Islet of Langerhans (tissue), 1 donor: Measurements from ENCODE around the gene TXNDC17.
A peak's percentile ranks its signal among the peaks of the same experiment; 100 is the strongest.
"Not testable (repeated sequence)": the region's sequence is repeated elsewhere in the genome, so short reads cannot be mapped to it uniquely, and the experiment has no call there.

Experiments used
- FAIRE-seq: peaks from one replicate; lab custom pipeline; 2011; peaks lifted over from hg19 to GRCh38; lab: Jason Lieb, UNC

Gene TXNDC17

GRCh38 chr17:6661464-6661848 is 20.6 kb downstream of the TXNDC17 start:
- FAIRE-seq, result no peak

- FAIRE-seq, result not testable (repeated sequence)
Observed at GRCh38 chr17:6663200-6663599, 22.3 kb downstream of the TXNDC17 start.

- peak; percentile 9 for FAIRE-seq
Observed at GRCh38 chr17:6666077-6666521, 25.2 kb downstream of the TXNDC17 start.

GRCh38 chr17:6666557-6666956 is 25.7 kb downstream of the TXNDC17 start:
- no peak for FAIRE-seq

- no peak for FAIRE-seq
Observed at GRCh38 chr17:6667516-6667915, 26.7 kb downstream of the TXNDC17 start.

GRCh38 chr17:6668219-6668618 is 27.4 kb downstream of the TXNDC17 start:
- FAIRE-seq, result no peak

- FAIRE-seq, result no peak
Observed at GRCh38 chr17:6668727-6669425, 28.0 kb downstream of the TXNDC17 start.

- no peak for FAIRE-seq
Observed at GRCh38 chr17:6669479-6670212, 28.8 kb downstream of the TXNDC17 start.

- FAIRE-seq, result no peak
Observed at GRCh38 chr17:6670571-6670970, 29.7 kb downstream of the TXNDC17 start.

- no peak for FAIRE-seq
Observed at GRCh38 chr17:6670999-6671398, 30.1 kb downstream of the TXNDC17 start.

GRCh38 chr17:6671431-6671830 is 30.6 kb downstream of the TXNDC17 start:
- FAIRE-seq, result no peak

- FAIRE-seq, result no peak
Observed at GRCh38 chr17:6674586-6674985, 33.7 kb downstream of the TXNDC17 start.

- no peak for FAIRE-seq
Observed at GRCh38 chr17:6675201-6675825, 34.5 kb downstream of the TXNDC17 start.

GRCh38 chr17:6676802-6677157 is 35.9 kb downstream of the TXNDC17 start:
- FAIRE-seq, result no peak

GRCh38 chr17:6677158-6677831 is 36.4 kb downstream of the TXNDC17 start:
- FAIRE-seq, result no peak

GRCh38 chr17:6677946-6678345 is 37.1 kb downstream of the TXNDC17 start:
- FAIRE-seq, result no peak

GRCh38 chr17:6679241-6679640 is 38.4 kb downstream of the TXNDC17 start:
- FAIRE-seq, result no peak

- no peak for FAIRE-seq
Observed at GRCh38 chr17:6681176-6681575, 40.3 kb downstream of the TXNDC17 start.

- no peak for FAIRE-seq
Observed at GRCh38 chr17:6681671-6682070, 40.8 kb downstream of the TXNDC17 start.

- no peak for FAIRE-seq
Observed at GRCh38 chr17:6682339-6682738, 41.5 kb downstream of the TXNDC17 start.

GRCh38 chr17:6683081-6683684 is 42.3 kb downstream of the TXNDC17 start:
- FAIRE-seq, result no peak

GRCh38 chr17:6683730-6684459 is 43.0 kb downstream of the TXNDC17 start:
- no peak for FAIRE-seq
